GM12878 (cell line): Measurements from ENCODE around the gene RASAL2. TPM values are rescaled to one million over a fixed set of nuclear protein-coding genes. Genes with fewer than 3 reads are reported as not detected.

Experiments used
- ATAC-seq: fragments of 200-7000 bp; cut with Tn5 transposase; 3 replicates; pipeline ENCODE4 v1.9.1; 2020; ENCODE audit warnings: mild to moderate bottlenecking, moderate library complexity
- BruUV-seq: library from RNA; stranded (reverse); fragments of 400-500 nt; replicated peaks from 2 replicates; lab custom pipeline; 2021; lab: Mats Ljungman, UMichigan
- CTCF ChIA-PET: fragments of 300-600 bp; sonication (Branson Sonifier 250); formaldehyde crosslinking; extraction: SDS; loops from one replicate; lab custom pipeline; 2021; ENCODE audit warnings: inconsistent platforms; lab: Yijun Ruan, JAX
- POLR2A ChIA-PET: fragments of 350-600 bp; formaldehyde crosslinking; extraction: SDS; loops from one replicate; lab custom pipeline; 2021; ENCODE audit warnings: inconsistent platforms; lab: Charles Lee
- RAD21 ChIA-PET: fragments of 300-600 bp; sonication (Branson Sonifier 250); formaldehyde crosslinking; loops from one replicate; lab custom pipeline; 2023; ENCODE audit warnings: antibody characterized with exemption; ENCODE audit not compliant: unreplicated experiment; lab: Charles Lee
- SMC1A ChIA-PET: fragments of 300-600 bp; sonication (Branson Sonifier 250); formaldehyde crosslinking; loops from one replicate; lab custom pipeline; 2023; ENCODE audit not compliant: unreplicated experiment, uncharacterized antibody; lab: Charles Lee
- DNase-seq: peaks from one replicate; pipeline ENCODE4 v3.0.0-alpha.2; 2011; ENCODE audit warnings: low read depth, low spot score
- FAIRE-seq: peaks from 3 replicates; lab custom pipeline; 2011; peaks lifted over from hg19 to GRCh38; lab: Jason Lieb, UNC
- H2AFZ ChIP-seq: 2 replicates; pipeline ENCODE4 v1.6.0; 2011; ENCODE audit warnings: low read depth, low read length, control low read depth; ENCODE audit not compliant: control insufficient read depth
- H3K27ac ChIP-seq: 2 replicates; pipeline ENCODE4 v1.5.1; 2011; ENCODE audit warnings: control low read depth; ENCODE audit not compliant: control insufficient read depth, insufficient read depth
- H3K27me3 ChIP-seq, 2 experiments: replicated peaks in 1 of 2; 2 replicates each; pipeline versions ENCODE4 v1.6.0 to v1.6.1; 2011; ENCODE audit warnings: low read length in 1 of 2; ENCODE audit not compliant: control insufficient read depth in 2 of 2, insufficient read depth in 2 of 2
- H3K36me3 ChIP-seq, 2 experiments: 2 replicates each; pipeline ENCODE4 v1.5.1; 2011; ENCODE audit warnings: low read length in 1 of 2; ENCODE audit not compliant: control insufficient read depth in 2 of 2, insufficient read depth in 2 of 2
- H3K4me1 ChIP-seq: 2 replicates; pipeline ENCODE4 v1.6.1; 2011; ENCODE audit warnings: mild to moderate bottlenecking, low read length, moderate library complexity, mixed read lengths; ENCODE audit not compliant: control insufficient read depth, insufficient read depth
- H3K4me2 ChIP-seq: 2 replicates; pipeline ENCODE4 v1.6.0; 2011; ENCODE audit warnings: control low read depth; ENCODE audit not compliant: control insufficient read depth, insufficient read depth
- H3K4me3 ChIP-seq: fragments of 200-600 bp; sonication (generic); 2 replicates; pipeline ENCODE4 v1.5.1; 2016
- H3K79me2 ChIP-seq: 2 replicates; pipeline ENCODE4 v1.6.0; 2011; ENCODE audit warnings: low read length; ENCODE audit not compliant: control insufficient read depth, insufficient read depth
- H3K9ac ChIP-seq: 2 replicates; pipeline ENCODE4 v1.8.0; 2011; ENCODE audit warnings: low read length, control low read depth, mixed read lengths; ENCODE audit not compliant: control insufficient read depth, insufficient read depth
- H3K9me3 ChIP-seq: replicated peaks from 3 replicates; pipeline ENCODE4 v1.5.1; 2011; ENCODE audit warnings: mild to moderate bottlenecking, low read length; ENCODE audit not compliant: control insufficient read depth, insufficient read depth
- H4K20me1 ChIP-seq: 2 replicates; pipeline ENCODE4 v1.6.0; 2011; ENCODE audit not compliant: control insufficient read depth, insufficient read depth
- CBX5 ChIP-seq: sonication (generic); IDR thresholded peaks from 2 replicates; pipeline ENCODE4 v1.6.1; 2016; ENCODE audit warnings: low read depth, moderate library complexity, mild to moderate bottlenecking, inconsistent platforms
- EZH2 ChIP-seq: IDR thresholded peaks from 2 replicates; pipeline ENCODE4 v1.6.1; 2012; ENCODE audit warnings: low read depth, mild to moderate bottlenecking, control low read depth, inconsistent platforms, low read length, borderline replicate concordance; ENCODE audit not compliant: control insufficient read depth
- KAT2A ChIP-seq: conservative IDR thresholded peaks from 2 replicates; pipeline ENCODE4 v1.6.1; 2011; ENCODE audit warnings: low read depth, low read length; ENCODE audit not compliant: control insufficient read depth
- NR2C1 ChIP-seq: fragments of 450-650 bp; IDR thresholded peaks from 2 replicates; pipeline ENCODE4 v1.6.1; 2017; ENCODE audit warnings: antibody characterized with exemption, mild to moderate bottlenecking, moderate library complexity
- PAX8 ChIP-seq: fragments of 450-650 bp; IDR thresholded peaks from 2 replicates; pipeline ENCODE4 v1.6.1; 2017; ENCODE audit warnings: mild to moderate bottlenecking, moderate library complexity
- RELA ChIP-seq: fragments of 450-650 bp; IDR thresholded peaks from 2 replicates; pipeline ENCODE4 v1.8.0; 2014; ENCODE audit warnings: borderline replicate concordance; ENCODE audit not compliant: partially characterized antibody
- SIN3A ChIP-seq: IDR thresholded peaks from 2 replicates; pipeline ENCODE4 v1.6.1; 2012; ENCODE audit warnings: low read depth, low read length, improper control_type of control experiment
- SMAD1 ChIP-seq: fragments of 450-650 bp; IDR thresholded peaks from 2 replicates; pipeline ENCODE4 v1.6.1; 2018; ENCODE audit warnings: mild to moderate bottlenecking, low read depth; ENCODE audit not compliant: partially characterized antibody
- SPI1 ChIP-seq: IDR thresholded peaks from 2 replicates; pipeline ENCODE4 v1.6.1; 2011; ENCODE audit warnings: low read depth, mild to moderate bottlenecking, low read length, moderate library complexity, borderline replicate concordance; ENCODE audit not compliant: insufficient read depth
- YBX1 ChIP-seq: fragments of 450-650 bp; IDR thresholded peaks from 2 replicates; pipeline ENCODE4 v1.6.1; 2016; ENCODE audit warnings: antibody characterized with exemption
- WGBS: methylation state at CpG from one replicate; pipeline ENCODE4 v1.1.6; 2016; ENCODE audit warnings: low lambda C conversion rate; ENCODE audit not compliant: insufficient replicate concordance, insufficient coverage; ENCODE audit errors: missing lambda C conversion rate; 5-methylcytosine and 5-hydroxymethylcytosine counted together
- in situ Hi-C: fragments of 300-500 bp; cut with MboI; formaldehyde crosslinking; loops from 9 replicates; pipeline ENCODE4 v1.14.3; 2018; ENCODE audit warnings: mixed read lengths
- intact Hi-C: fragments of 100-400 bp; cut with micrococcal nuclease; formaldehyde crosslinking; loops from one replicate; pipeline ENCODE4 v1.14.2; 2022; ENCODE audit not compliant: unreplicated experiment
- polyA plus RNA-seq, 11 experiments: library from polyadenylated mRNA; depleted of rRNA in 4 of 11; unstranded in 6 of 11; stranded (reverse) in 5 of 11; fragments of >200 nt; fragmentation: Nextera tagmentation in 4 of 11; fragmentation: Illumina TruSeq in 1 of 11; extraction: Ambion mirVana in 4 of 11; extraction: Trizol in 1 of 11; gene quantifications; 1 replicate in 1 of 11; 2 replicates in 10 of 11; pipeline versions ENCODE4 v1.2.1 to v1.2.3, GENCODE V29; 2011 to 2016; ENCODE audit warnings: inconsistent platforms in 2 of 11, missing spikeins in 2 of 11, low read depth in 1 of 11
- total RNA-seq, 4 experiments: library from RNA; depleted of rRNA in 3 of 4; stranded (reverse); fragments of >200 nt in 3 of 4; fragmentation: Illumina TruSeq in 1 of 4; extraction: Trizol in 1 of 4; gene quantifications; 2 replicates each; pipeline versions ENCODE4 v1.2.1 to v1.2.3, GENCODE V29; 2013 to 2021
- TF ChIP-seq, protein P1 (sequence below): fragments of 450-650 bp; IDR thresholded peaks from 2 replicates; pipeline ENCODE4 v1.6.1; 2014; ENCODE audit warnings: mild to moderate bottlenecking
- TF ChIP-seq, protein P2 (sequence below): IDR thresholded peaks from 2 replicates; pipeline ENCODE4 v1.6.1; 2011; ENCODE audit warnings: borderline replicate concordance, low read depth, mild to moderate bottlenecking, moderate library complexity, mixed read lengths, low read length; ENCODE audit not compliant: insufficient read depth; ENCODE audit errors: extremely low read length
- TF ChIP-seq, protein P3 (sequence below): fragments of 150-350 bp; IDR thresholded peaks from 2 replicates; pipeline ENCODE4 v1.6.1; 2016; ENCODE audit warnings: low read depth, low read length
- TF ChIP-seq, protein P4 (sequence below), 3 experiments: IDR thresholded peaks in 2 of 3; conservative IDR thresholded peaks in 1 of 3; 2 replicates each; pipeline ENCODE4 v1.5.1; 2011; ENCODE audit warnings: low read depth in 3 of 3, low read length in 3 of 3, mild to moderate bottlenecking in 3 of 3, control low read depth in 2 of 3, moderate library complexity in 2 of 3, inconsistent platforms in 1 of 3, mixed read lengths in 1 of 3; ENCODE audit not compliant: control insufficient read depth in 2 of 3, insufficient read depth in 1 of 3; ENCODE audit errors: extremely low read depth in 1 of 3
- TF ChIP-seq, protein P5 (sequence below): fragments of 450-650 bp; conservative IDR thresholded peaks from 2 replicates; pipeline ENCODE4 v1.6.1; 2017; ENCODE audit warnings: mild to moderate bottlenecking, moderate library complexity

RASAL2 gene
- total and polyA plus RNA-seq, 10 of the 15 experiments (the other 5 are each of a cell fraction or from before 2014, with no cell fraction given): 0.02 to 6.9 (median 0.17) TPM; not detected in 1

DNA sequence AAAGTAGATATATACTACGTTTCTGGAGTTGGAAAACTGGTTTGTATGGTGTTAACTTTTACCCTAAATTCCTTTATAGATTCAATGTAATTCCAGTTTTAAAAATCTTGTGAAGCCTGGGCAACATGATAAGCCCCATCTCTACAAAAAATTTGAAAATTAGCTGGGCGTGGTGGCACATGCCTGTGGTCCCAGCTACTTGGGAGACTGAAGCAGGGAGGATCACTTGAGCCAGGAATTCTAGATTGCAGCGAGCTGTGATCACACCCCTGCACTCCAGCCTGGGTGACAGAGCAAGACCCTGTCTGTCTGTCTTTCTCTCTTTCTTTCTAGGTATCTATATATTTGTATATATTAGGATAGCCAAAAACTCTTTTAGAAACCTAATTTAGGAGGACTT is 260.9 kb downstream of the RASAL2 start:
- ChIA-PET RAD21 (no interaction called here), SMC1A (interaction anchor here (0.8 to 1.1 kb wide), 3 partner anchors 10 to 15 kb away, joined by 3 read pairs; no protein-coding TSS in a partner anchor), CTCF (no interaction called here), POLR2A (no interaction called here)
- WGBS: 0% methylated on average over 3 of the region's 3 CpGs
- Histone ChIP-seq H3K79me2 (no peaks in the 10 kb centered on the region), H4K20me1 (no peaks in the 10 kb centered on the region), H3K4me2 (no peak overlapping the region), H3K9ac (no peak overlapping the region), H3K27ac (no peak overlapping the region), H3K4me1 (no peaks in the 10 kb centered on the region), H3K9me3 (no peaks in the 10 kb centered on the region), H3K27me3 (no peaks in the 10 kb centered on the region), H2AFZ (no peak overlapping the region), H3K36me3 (no peaks in the 10 kb centered on the region), H3K4me3 (no peak overlapping the region)
- DNase-seq (no peak), ATAC-seq (no peak), FAIRE-seq (no peak)
- BruUV-seq: no TSS peak
- in situ Hi-C loops: no loop called here
- intact Hi-C loops: no loop called here
- TF ChIP-seq SPI1 (no peak), NR2C1 (no peak), YBX1 (no peak), EZH2 (no peak), CBX5 (no peak), KAT2A (no peak), SMAD1 (no peak), PAX8 (no peak), SIN3A (no peak), RELA (no peak)
- TF ChIP-seq, protein P1, sequence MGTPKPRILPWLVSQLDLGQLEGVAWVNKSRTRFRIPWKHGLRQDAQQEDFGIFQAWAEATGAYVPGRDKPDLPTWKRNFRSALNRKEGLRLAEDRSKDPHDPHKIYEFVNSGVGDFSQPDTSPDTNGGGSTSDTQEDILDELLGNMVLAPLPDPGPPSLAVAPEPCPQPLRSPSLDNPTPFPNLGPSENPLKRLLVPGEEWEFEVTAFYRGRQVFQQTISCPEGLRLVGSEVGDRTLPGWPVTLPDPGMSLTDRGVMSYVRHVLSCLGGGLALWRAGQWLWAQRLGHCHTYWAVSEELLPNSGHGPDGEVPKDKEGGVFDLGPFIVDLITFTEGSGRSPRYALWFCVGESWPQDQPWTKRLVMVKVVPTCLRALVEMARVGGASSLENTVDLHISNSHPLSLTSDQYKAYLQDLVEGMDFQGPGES: no peak
- TF ChIP-seq, protein P2, sequence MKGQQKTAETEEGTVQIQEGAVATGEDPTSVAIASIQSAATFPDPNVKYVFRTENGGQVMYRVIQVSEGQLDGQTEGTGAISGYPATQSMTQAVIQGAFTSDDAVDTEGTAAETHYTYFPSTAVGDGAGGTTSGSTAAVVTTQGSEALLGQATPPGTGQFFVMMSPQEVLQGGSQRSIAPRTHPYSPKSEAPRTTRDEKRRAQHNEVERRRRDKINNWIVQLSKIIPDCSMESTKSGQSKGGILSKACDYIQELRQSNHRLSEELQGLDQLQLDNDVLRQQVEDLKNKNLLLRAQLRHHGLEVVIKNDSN: no peak
- TF ChIP-seq, protein P3, sequence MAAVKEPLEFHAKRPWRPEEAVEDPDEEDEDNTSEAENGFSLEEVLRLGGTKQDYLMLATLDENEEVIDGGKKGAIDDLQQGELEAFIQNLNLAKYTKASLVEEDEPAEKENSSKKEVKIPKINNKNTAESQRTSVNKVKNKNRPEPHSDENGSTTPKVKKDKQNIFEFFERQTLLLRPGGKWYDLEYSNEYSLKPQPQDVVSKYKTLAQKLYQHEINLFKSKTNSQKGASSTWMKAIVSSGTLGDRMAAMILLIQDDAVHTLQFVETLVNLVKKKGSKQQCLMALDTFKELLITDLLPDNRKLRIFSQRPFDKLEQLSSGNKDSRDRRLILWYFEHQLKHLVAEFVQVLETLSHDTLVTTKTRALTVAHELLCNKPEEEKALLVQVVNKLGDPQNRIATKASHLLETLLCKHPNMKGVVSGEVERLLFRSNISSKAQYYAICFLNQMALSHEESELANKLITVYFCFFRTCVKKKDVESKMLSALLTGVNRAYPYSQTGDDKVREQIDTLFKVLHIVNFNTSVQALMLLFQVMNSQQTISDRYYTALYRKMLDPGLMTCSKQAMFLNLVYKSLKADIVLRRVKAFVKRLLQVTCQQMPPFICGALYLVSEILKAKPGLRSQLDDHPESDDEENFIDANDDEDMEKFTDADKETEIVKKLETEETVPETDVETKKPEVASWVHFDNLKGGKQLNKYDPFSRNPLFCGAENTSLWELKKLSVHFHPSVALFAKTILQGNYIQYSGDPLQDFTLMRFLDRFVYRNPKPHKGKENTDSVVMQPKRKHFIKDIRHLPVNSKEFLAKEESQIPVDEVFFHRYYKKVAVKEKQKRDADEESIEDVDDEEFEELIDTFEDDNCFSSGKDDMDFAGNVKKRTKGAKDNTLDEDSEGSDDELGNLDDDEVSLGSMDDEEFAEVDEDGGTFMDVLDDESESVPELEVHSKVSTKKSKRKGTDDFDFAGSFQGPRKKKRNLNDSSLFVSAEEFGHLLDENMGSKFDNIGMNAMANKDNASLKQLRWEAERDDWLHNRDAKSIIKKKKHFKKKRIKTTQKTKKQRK: no peak
- TF ChIP-seq, protein P4, sequence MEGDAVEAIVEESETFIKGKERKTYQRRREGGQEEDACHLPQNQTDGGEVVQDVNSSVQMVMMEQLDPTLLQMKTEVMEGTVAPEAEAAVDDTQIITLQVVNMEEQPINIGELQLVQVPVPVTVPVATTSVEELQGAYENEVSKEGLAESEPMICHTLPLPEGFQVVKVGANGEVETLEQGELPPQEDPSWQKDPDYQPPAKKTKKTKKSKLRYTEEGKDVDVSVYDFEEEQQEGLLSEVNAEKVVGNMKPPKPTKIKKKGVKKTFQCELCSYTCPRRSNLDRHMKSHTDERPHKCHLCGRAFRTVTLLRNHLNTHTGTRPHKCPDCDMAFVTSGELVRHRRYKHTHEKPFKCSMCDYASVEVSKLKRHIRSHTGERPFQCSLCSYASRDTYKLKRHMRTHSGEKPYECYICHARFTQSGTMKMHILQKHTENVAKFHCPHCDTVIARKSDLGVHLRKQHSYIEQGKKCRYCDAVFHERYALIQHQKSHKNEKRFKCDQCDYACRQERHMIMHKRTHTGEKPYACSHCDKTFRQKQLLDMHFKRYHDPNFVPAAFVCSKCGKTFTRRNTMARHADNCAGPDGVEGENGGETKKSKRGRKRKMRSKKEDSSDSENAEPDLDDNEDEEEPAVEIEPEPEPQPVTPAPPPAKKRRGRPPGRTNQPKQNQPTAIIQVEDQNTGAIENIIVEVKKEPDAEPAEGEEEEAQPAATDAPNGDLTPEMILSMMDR (IDR thresholded peaks at IDR 0.05 in 2 of 3, conservative IDR thresholded peaks at IDR 0.05 in 1 of 3; ENCODE audit: control insufficient read depth in 2 of 3, extremely low read depth in 1 of 3, insufficient read depth in 1 of 3, low read depth in 3 of 3, low read length in 3 of 3): no peak
- TF ChIP-seq, protein P5, sequence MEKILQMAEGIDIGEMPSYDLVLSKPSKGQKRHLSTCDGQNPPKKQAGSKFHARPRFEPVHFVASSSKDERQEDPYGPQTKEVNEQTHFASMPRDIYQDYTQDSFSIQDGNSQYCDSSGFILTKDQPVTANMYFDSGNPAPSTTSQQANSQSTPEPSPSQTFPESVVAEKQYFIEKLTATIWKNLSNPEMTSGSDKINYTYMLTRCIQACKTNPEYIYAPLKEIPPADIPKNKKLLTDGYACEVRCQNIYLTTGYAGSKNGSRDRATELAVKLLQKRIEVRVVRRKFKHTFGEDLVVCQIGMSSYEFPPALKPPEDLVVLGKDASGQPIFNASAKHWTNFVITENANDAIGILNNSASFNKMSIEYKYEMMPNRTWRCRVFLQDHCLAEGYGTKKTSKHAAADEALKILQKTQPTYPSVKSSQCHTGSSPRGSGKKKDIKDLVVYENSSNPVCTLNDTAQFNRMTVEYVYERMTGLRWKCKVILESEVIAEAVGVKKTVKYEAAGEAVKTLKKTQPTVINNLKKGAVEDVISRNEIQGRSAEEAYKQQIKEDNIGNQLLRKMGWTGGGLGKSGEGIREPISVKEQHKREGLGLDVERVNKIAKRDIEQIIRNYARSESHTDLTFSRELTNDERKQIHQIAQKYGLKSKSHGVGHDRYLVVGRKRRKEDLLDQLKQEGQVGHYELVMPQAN: no peak
